GM18873 (cell line): Measurements from ENCODE around the gene ADGRD1.

Experiments
- ATAC-seq: cut with Tn5 transposase; IDR thresholded peaks from one replicate; pipeline ENCODE4 v1.9.1; 2021; ENCODE audit warnings: mild to moderate bottlenecking, moderate library complexity, moderate number of reproducible peaks; ENCODE audit not compliant: unreplicated experiment, low FRiP score

The ADGRD1 gene

DNA sequence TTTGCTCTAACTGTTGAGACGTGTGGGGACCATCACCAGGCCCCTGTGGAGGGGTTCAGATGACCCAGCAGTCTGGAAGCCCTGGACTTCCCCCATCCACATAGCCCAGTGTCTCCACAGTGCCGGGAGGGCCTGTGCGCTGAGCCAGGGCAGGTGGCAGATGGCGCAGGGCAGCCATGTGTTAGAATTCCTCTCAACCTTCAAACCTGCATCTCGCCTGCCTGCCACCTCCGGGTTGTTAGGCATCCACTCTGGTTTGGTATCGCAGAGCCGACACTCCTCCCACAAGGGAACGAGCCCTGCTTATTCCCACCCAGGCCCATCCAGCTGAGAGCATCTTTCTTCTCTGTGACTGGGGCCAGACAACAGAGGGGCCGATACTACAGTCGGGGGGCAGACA is 84.5 kb downstream of the ADGRD1 start:
- no peak for ATAC-seq

DNA sequence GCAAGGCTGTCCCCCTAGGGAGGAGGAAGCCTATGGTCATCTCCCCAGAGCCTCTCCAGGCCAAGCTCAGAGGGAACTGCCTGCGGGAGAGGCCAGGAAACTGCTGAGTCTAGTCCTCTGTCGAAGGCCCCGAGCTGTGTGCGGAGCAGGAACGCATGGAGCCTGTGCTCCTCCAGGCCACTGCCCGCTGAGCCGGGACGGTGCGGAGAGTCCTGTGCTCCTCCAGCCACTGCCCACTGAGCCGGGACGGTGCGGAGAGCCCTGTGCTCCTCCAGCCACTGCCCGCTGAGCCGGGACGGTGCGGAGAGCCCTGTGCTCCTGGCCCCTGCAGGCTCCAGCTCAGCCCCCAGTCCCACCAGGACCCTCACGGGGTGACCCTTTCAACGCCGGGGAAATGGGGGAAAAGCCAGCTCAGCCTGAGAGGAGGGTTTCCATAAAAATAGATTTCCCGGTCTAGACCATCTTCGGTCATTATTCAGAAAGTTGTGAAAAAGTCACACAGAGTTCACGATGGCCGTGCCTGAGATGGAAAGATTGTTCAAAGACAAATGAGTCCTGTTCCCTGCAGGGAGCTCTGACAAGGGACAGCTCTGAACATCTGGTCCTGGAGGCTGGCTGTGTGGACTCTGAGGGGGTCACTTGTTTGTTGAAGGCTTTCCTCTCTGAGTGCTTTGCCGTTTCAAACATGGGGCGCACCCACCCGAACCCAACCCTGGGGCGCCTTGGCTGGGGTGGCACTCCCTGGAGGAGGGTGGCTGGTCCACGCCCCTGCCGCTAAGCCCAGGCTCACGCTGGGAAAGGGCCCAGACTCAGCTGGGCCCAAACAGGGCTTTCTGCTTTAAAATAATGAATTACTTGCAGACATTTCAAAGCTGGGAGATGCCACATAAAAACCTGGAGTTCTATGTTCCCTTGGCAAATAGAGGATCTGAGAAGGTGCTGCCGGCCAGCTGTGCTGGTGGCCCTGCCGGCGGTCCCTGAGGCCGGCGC is 85.5 kb downstream of the ADGRD1 start:
- no peak for ATAC-seq

DNA sequence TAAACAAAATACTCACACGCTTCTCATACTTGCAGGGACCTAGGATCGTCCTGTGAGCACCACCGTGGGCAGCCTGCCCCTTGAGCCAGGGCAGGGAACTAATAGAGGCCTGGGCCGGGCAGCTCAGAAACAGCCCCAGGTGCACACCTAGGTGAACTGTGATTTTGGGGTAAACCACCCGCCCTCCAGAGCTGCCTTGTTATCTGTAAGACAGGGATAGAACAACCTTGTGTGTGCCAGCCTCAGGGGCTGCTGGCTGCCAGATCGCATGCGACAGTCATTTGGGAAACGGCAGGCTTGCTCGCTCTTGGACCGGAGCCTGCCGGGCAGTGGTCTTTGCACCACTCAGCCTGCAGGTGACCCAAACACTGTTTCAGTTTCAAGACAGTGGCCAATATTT is 86.8 kb downstream of the ADGRD1 start:
- ATAC-seq, result no peak

DNA sequence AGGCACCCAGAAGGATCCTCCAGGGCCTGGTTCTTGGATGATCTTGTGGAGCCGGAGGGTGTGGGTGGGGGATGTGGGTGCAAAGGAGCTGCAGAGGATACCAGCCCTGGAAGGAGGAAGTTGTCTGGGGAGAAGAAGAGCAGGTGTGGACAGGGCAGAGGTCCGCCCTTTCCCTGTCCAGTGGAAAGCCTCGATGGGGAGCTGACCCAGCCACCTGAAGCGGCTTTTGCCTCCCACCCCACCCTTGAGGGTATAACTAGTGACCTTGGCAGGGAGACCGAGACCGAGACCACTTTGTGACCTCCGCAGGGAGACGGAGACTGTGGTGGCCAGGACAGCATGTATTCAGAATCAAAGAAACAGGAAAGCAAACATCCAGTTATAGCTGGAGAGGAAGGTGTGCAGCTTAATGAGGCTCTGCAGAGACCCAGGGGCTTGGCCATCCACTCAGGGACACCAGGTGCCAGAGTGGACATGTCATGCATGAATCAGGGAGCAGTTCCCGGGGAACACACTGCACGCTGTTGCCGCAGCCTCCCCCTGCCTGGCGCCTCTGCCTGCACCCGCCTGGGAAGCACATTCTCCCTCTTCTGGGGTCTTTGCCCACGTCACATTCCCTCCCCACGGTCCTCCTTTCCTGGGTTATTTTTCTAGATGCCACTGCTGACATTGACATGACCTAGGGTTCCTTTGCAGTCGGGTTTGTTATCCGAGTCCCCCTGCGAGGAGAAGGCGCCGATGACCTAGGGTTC is 87.7 kb downstream of the ADGRD1 start:
- ATAC-seq, result no peak

DNA sequence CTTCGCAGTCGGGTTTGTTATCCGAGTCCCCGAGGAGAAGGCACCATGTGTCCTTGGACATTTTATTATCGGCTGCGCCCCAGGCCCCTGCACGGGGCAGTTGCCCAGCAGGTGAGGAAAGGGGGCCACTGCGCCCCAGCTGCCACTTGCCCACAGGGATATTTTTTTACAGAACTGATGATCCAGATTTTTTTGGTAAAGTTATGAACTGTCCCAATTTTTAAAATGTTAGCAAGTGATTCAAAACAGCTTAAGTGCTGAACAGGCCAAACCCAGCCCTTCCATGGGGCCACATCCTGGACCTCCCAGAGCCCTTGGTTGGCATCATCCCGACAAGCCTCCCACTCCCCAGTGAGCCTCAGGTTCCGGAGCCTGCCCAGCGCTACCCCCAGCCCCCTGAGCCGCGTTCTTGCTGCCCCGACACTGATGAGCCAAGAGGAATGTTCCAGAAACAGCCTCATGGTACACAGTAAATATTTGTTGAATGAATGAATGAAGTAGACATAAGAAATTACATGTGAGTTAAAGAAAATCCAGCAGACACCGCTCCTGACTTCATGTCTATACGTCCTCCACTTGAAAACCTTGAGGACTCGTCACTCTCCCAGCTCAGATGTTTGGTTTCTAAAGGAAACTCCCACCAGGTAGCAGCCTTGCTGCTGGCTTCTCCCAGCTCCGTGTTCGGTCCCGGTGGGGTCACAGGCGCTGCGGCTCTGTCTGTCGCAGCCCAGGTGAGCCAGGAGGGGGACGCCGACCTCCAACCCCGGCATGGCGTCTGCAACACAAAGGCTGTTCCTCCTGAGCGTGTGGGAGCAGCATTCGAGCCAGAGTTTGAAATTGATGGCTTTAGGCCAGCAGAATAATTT is 88.5 kb downstream of the ADGRD1 start:
- no peak for ATAC-seq

DNA sequence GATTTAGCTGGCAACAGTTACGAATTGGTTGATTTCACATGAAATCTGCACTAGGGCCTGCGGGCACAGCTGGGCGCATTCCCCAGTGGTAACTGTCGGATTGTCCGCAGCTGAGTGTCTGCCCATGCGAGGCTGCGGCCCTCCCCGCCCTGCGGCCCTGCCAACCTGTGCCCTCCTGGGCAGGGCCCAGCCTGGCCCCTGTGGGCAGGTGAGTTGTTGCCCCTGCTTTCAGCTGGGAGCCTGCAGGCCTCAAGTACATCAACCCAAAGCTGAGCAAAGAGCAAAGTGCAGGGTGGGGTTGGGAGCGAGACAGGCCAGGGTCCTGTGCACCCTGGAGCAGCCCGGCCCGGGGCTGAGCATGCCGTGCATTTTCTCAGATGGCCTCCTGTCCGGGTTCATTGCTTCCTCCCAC is 89.1 kb downstream of the ADGRD1 start:
- no peak for ATAC-seq

DNA sequence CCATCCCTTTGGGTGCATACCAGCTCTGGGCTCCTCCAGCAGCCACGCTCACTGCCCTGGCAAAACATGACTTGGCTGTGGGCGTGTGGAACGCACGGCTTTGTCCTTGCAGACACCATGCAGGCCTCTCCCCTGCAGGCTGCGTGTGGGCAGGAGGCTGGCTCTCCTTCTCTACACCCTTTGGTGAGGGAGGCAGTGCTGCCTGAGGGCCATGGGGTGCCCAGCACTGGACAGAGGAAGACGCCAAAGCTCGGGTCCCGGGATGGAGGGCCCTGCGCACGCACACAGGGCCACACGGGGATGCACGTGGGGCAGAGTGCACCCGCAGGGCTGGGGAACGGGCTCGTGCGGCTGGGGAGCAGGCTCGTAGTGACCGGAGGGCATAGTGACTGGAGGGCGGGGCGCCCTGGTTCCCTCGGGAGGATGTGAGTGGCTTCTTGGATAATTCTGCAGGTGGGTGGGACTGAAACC is 89.7 kb downstream of the ADGRD1 start:
- no peak for ATAC-seq

DNA sequence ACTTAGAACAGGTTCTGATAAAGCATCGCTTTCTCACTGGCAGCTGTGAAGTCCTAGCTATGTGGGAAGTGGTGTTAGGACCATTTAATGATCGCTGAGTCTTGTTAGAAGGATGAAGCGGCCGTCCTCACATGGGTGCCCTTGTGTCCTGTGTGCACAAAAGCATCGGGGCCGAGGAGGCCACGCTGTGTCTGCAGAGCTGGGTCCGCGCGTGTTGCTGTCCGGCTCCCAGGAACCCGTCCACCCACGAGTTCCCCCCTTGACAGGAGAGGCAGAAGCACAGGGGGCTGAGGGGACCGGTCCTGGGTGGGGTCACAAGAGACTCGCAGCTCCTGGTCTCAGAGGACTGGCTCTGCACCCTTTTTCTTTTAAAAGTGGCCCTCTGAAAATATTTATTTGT is 90.4 kb downstream of the ADGRD1 start:
- no peak for ATAC-seq

DNA sequence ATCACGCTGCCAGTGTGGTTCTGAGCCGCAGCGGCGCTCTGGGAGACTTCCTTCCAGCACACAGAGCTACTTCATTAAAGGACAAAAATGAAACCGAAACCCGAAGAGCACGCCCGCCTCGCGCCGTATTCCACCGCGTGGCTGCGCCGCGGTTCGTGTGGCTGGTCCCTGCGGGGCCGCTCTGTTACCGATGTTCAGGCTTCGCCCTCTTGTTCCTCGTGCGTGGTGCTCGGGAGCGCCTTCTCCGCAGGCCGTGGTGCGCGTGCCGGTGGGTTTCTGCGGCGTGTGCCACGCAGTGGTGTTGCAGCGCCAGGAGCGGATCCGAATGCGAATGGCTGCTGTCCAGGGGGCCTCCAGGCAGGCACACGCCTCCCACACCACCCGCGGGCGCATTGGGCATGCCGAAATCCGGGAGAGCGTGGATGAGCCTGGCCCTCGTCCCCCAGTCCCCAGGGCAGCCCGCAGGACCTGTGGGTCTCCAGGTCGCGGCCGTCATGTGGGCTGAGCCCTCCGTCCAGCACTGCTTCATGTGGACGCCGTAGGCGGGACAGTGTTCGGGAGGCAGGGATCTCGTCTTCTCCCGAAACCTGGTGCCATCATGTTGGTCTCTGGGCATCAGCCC is 91.2 kb downstream of the ADGRD1 start:
- ATAC-seq, result no peak

DNA sequence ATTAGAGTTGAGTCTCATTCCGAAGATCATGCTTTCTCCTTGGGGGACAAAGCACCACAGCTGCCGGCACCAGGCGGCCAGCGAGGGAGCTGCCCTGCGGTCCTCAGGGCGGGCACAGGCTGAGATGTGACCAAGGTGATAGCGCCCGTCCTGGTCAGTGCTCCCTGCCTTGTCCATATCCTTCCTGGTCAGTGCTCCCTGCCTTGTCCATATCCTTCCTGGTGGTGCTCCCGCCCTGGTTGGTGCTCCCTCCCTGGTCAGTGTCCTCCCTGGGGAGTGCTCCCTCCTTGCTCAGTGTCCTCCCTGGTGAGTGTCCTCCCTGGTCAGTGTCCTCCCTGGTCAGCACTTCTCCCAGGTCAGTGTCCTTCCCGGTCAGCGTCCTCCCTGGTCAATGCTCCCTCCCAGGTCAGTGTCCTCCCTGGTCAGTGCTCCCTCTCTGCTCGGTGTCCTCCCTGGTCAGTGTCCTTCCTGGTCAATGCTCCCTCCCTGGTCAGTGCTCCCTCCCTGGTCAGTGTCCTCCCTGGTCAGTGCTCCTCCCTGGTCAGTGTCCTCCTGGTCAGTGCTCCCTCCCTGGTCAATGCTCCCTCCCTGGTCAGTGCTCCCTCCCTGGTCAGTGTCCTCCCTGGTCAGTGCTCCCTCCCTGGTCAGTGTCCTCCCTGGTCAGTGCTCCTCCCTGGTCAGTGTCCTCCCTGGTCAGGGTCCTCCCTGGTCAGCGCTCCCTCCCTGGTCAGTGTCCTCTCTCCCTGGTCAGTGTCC is 92.2 kb downstream of the ADGRD1 start:
- no peak for ATAC-seq

DNA sequence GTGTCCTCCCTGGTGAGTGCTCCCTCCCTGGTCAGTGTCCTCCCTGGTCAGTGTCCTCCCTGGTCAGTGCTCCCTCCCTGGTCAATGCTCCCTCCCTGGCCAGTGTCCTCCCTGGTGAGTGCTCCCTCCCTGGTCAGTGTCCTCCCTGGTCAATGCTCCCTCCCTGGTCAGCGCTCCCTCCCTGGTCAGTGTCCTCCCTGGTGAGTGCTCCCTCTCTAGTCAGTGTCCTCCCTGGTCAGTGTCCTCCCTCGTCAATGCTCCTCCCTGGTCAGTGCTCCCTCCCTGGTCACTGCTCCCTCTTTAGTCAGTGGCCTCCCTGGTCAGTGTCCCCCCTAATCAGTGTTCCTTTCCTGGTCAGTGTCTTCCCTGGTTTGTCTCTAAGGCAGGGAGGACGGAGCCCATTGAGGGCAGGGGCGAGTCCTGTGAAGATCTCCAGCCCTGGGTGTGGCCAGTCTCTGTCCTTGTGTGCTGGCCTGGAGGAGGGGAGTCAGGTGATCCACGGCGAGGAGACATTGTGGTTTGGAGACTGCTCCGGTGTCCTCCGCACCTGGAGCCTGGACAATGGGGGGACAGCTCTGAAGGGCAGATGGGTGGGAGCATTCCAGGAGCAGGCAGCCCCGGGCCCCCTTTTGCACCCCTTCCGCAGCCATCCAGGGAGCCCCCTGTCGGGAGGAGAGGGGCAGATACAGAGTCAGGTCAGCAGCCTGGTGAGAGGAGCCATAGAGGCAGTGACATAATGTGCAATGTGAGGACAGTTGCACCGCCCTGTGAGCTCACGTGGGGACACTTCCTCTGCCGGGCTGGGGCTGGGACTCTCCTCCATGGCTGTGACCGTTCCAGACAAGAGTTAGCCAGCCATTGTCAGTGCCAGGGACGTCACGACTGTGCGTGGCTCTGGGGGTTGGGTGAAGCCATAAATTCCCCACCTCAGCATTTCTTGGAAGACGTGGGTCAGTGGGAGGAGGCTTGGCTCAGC is 93.4 kb downstream of the ADGRD1 start:
- no peak for ATAC-seq

DNA sequence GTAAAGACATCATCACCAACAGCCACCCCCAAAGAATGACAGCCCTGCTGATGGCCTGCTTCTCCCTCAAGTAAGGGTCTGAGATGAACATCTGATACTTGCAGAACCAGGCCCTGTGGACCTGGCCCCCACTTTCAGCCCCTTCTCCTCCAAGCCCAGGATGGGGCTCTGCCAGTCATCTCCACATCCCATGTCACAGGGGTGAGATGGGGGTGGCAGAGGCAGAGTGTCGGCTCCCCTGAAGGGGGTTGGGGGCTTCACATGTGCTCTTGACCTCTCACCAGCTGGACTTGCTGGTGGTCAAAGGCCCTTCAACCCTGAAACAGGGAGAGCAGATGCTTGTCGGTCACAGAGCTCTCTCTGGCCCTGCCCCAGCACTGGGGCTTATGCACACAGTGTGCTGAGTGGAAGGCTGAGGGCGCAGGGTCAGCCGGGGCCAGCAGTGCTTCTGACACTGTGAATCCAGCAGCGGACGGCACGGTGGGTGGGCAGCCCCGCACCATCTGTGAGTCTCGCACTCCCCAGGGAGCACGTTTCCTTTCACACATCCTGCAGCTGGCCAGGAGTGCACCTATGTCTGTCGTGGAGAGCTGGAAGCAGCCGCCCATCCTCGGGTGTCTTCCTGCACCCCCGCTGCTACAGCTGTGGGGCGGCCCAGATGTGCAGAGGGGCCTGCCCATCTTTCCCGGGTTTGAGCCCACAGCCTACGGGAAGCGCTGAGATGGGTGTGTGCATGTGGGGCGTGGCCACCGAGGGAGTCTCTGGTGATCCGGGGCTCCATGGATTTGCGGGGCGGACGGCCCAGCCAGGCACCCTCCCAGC is 94.3 kb downstream of the ADGRD1 start:
- ATAC-seq, result no peak

DNA sequence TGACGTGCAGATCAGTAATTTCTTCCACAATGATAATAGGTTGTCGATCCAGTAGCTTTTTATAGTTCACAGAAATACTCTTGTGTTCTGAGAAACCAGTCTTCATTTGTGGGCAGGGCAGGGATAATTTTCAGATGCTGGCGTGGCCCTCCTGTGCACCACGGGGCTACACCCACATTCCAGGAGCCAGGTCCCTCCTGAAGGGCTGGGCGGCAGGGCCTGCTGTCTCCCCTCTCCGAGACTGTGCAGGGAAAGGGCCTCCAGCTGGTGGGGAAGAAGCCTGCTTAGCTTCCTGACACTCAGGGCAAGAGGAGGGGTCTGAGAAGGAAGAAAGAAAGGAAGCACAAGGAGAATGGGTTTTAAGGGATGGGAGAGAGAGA is 94.9 kb downstream of the ADGRD1 start:
- ATAC-seq, result no peak

DNA sequence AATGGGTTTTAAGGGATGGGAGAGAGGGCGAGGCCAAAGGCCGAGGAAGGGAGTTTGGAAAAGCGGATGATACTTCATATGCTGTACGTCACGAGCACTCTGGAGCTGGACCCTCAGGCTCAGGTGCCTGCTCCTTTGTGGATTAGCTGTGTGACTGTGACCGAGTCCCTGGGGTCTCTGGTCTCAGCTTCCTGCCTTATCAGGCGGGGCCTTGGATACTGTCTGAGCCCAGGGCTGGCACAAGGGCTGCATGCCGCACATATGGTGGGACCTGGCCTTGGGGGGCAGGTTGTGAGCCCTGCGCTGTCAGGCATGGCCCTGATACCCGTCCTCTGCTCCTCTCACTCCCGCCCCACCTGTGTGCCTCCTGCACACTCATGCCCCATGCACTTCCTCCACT is 95.3 kb downstream of the ADGRD1 start:
- no peak for ATAC-seq

DNA sequence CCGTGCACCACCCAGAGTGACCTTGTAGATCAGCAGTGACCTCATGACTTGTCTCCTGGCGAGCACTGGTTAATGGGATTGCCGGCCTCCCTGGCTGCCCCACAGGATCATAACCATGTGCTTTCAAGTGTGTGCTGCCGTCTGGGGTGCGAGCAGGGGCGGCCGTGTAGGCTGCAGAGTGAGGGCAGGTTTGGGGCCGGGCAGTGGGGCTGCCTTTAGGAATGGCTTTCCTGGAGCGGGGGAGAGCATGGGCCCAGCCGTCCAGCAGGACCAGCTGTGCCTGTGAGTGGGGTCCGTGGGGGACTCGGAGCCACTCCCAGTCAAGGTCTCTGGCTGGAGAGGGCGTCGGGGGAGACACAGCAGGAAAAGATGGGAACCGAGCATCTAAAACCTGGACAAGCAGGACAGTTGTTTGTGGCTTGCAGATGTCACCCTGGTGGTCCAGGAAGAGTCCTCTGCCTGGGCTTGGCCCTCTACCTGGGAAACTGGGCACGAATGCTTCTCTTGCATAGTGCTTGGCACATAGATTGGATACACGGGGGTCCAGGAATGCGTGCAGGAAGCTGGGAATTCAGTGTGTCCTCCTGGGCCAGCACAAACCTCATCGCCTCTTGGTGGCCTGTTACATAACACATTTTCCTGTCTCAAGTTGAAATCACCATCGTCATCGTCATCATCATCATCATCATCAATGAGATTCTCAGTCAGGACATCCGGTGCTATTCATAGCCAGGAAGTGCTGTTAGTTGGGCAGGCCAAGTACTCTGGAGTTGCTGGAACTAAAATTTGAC is 96.0 kb downstream of the ADGRD1 start:
- ATAC-seq, result no peak

DNA sequence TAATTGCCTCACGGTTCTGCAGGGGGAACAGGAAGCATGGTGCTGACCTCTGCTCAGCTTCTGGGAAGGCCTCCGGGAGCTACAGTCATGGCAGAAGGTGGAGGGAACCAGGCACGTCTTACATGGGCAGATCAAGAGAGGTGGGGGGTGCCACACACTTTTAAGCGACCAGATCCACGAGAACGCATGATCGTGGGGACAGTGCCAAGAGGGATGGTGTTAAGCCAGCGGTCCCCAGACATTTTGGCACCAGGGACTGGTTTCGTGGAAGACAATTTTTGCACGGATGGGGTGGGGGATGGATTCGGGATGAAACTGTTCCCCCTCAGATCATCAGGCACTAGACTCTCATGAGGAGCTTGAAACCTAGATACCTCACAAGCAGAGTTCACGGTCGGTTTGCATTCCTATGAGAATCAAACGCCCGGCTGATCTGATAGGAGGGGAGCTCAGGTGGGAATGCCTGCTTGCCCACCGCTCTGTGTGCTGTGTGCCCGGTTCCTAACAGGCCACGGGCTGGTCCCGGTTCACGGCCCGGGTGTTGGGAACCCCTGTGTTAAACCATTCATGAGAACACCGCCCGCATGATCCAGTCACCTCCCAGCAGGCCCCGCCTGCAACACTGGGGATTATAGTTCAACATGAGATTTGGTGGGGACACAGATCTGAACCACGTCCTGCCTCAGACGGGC is 96.9 kb downstream of the ADGRD1 start:
- ATAC-seq, result no peak
